ENCODE measurements around the gene CFAP210. TPM values are rescaled to one million over a fixed set of nuclear protein-coding genes. Genes with fewer than 3 reads are reported as not detected.

Gene CFAP210
- total and polyA plus RNA-seq, 9 of the 15 experiments (the other 6 are each of a cell fraction or from before 2014, with no cell fraction given): 0.75 to 3.6 (median 1.3) TPM

- peak; percentile 91 for TF ChIP-seq DMBX1 (CRISPR knock-in tag; IDR thresholded peaks at IDR 0.05; ENCODE audit: borderline replicate concordance)
- TF ChIP-seq ZHX1 (conservative IDR thresholded peaks at IDR 0.05; ENCODE audit: low read length): no peak
- TF ChIP-seq NCOA4 (IDR thresholded peaks at IDR 0.05; ENCODE audit: partially characterized antibody): no peak
- TF ChIP-seq ZNF830 (CRISPR knock-in tag; IDR thresholded peaks at IDR 0.05): no peak
- 0 out of 2 replicates have a peak, but pooled peaks have one; percentile 22 for TF ChIP-seq ZNF668 (CRISPR knock-in tag; IDR thresholded peaks at IDR 0.05)
- no peak for TF ChIP-seq PHF20 (IDR thresholded peaks at IDR 0.05; ENCODE audit: partially characterized antibody)
- no peak for TF ChIP-seq TCFL5 (CRISPR knock-in tag; conservative IDR thresholded peaks at IDR 0.05)
- TF ChIP-seq ZKSCAN1 (IDR thresholded peaks at IDR 0.05; ENCODE audit: low read depth, low read length): no peak
- TF ChIP-seq TAF9B (IDR thresholded peaks at IDR 0.05; ENCODE audit: partially characterized antibody): no peak
- peak; percentile 33; the same call in 1 of the 2 replicates for TF ChIP-seq ZNF589 (CRISPR knock-in tag; IDR thresholded peaks at IDR 0.05; ENCODE audit: low read depth)
- 0 out of 2 replicates have a peak, but pooled peaks have one; percentile 20 for TF ChIP-seq ZKSCAN8 (CRISPR knock-in tag; IDR thresholded peaks at IDR 0.05)
- no peak for TF ChIP-seq RBBP5 (IDR thresholded peaks at IDR 0.05; ENCODE audit: borderline replicate concordance, insufficient read depth, low read length, poor library complexity, severe bottlenecking)
- TF ChIP-seq ELK1 (CRISPR knock-in tag; IDR thresholded peaks at IDR 0.05): no peak
- TF ChIP-seq SMAD3 (CRISPR knock-in tag; conservative IDR thresholded peaks at IDR 0.05): 0 out of 2 replicates have a peak, but pooled peaks have one; percentile 27
- no peak for TF ChIP-seq KLF6 (CRISPR knock-in tag; IDR thresholded peaks at IDR 0.05; ENCODE audit: borderline replicate concordance)
- no peak for TF ChIP-seq PRPF4 (IDR thresholded peaks at IDR 0.05; ENCODE audit: insufficient read depth, low read depth, low read length, poor library complexity, severe bottlenecking)
- no peak for TF ChIP-seq HNRNPLL (IDR thresholded peaks at IDR 0.05; ENCODE audit: low read depth, low read length, poor library complexity, severe bottlenecking)
- no peak for TF ChIP-seq ZC3H4 (CRISPR knock-in tag; IDR thresholded peaks at IDR 0.05; ENCODE audit: borderline replicate concordance)
- 0 out of 2 replicates have a peak, but pooled peaks have one; percentile 71 for TF ChIP-seq ZBTB34 (CRISPR knock-in tag; IDR thresholded peaks at IDR 0.05)
- TF ChIP-seq NR2F6 (CRISPR knock-in tag; IDR thresholded peaks at IDR 0.05): no peak
- no peak for TF ChIP-seq SRSF7 (optimal IDR thresholded peaks at IDR 0.05; ENCODE audit: low read depth, low read length)
- no peak for TF ChIP-seq HDAC2 (IDR thresholded peaks at IDR 0.05)
- TF ChIP-seq CREM (IDR thresholded peaks at IDR 0.05; ENCODE audit: low read depth): peak; percentile 32; the same call in 1 of the 2 replicates
Observed at GRCh38 chr2:169716938-169717690, 22.9 kb upstream of the CFAP210 start (continued).
